Measurements from ENCODE around the gene TMPRSS11D.

DNA sequence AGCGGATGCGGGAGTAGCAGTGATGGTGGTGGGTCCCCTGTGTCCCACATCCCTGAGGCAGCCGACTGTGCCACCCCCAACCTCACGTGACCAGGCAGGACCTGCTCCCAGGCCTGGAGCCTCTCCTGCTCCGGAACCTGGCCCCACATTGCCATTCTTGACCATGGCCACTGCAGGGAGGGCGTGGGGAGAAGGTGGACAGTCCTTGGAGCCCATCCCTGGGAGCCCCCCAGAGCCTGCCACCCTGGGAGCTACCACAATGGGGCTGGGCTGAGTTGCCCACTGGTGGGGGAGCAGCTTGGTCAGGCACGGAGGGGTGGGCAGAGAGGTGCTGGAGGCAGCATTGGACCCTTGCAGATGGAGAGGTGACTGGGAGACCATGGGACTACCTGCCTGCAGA lies 42.7 kb upstream of the TMPRSS11D start:
- TF ChIP-seq, protein P1, sequence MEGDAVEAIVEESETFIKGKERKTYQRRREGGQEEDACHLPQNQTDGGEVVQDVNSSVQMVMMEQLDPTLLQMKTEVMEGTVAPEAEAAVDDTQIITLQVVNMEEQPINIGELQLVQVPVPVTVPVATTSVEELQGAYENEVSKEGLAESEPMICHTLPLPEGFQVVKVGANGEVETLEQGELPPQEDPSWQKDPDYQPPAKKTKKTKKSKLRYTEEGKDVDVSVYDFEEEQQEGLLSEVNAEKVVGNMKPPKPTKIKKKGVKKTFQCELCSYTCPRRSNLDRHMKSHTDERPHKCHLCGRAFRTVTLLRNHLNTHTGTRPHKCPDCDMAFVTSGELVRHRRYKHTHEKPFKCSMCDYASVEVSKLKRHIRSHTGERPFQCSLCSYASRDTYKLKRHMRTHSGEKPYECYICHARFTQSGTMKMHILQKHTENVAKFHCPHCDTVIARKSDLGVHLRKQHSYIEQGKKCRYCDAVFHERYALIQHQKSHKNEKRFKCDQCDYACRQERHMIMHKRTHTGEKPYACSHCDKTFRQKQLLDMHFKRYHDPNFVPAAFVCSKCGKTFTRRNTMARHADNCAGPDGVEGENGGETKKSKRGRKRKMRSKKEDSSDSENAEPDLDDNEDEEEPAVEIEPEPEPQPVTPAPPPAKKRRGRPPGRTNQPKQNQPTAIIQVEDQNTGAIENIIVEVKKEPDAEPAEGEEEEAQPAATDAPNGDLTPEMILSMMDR (IDR thresholded peaks at IDR 0.05 in 4 of 5, conservative IDR thresholded peaks at IDR 0.05 in 1 of 5), result no peak
- no peak for TF ChIP-seq POLR2A (IDR thresholded peaks at IDR 0.05)

Data from gastrocnemius medialis (tissue), 4 donors.